GM21390 (cell line): ENCODE data around the gene MDFIC2.
"Not testable (repeated sequence)": the region's sequence is repeated elsewhere in the genome, so short reads cannot be mapped to it uniquely, and the experiment has no call there.

Experiments
- ATAC-seq: cut with Tn5 transposase; IDR thresholded peaks from one replicate; pipeline ENCODE4 v1.9.1; 2021; ENCODE audit not compliant: unreplicated experiment

MDFIC2 gene

GRCh38 chr3:70312336-70312735 is at the start of gene MDFIC2:
TSS of gene MDFIC2 (minus strand) at chr3:70312638. CDS start at chr3:70311973, 665 bp downstream.
- no peak for ATAC-seq

- ATAC-seq = peak; percentile 76
Measured at GRCh38 chr3:70360979-70361760, 48.7 kb upstream of the MDFIC2 start.

GRCh38 chr3:70359711-70360110 is 47.3 kb upstream of the MDFIC2 start:
- ATAC-seq = no peak

GRCh38 chr3:70358978-70359580 is 46.6 kb upstream of the MDFIC2 start:
- ATAC-seq = no peak

GRCh38 chr3:70352215-70352614 is 39.8 kb upstream of the MDFIC2 start:
- ATAC-seq = no peak

- no peak for ATAC-seq
Measured at GRCh38 chr3:70342149-70342548, 29.7 kb upstream of the MDFIC2 start.

GRCh38 chr3:70336885-70337284 is 24.4 kb upstream of the MDFIC2 start:
- ATAC-seq = not testable (repeated sequence)

- no peak for ATAC-seq
Measured at GRCh38 chr3:70333080-70333479, 20.6 kb upstream of the MDFIC2 start.

GRCh38 chr3:70315021-70315420 is 2.6 kb upstream of the MDFIC2 start:
- no peak for ATAC-seq

- no peak for ATAC-seq
Measured at GRCh38 chr3:70310809-70311208, 1.6 kb downstream of the MDFIC2 start.

GRCh38 chr3:70309591-70309990 is 2.8 kb downstream of the MDFIC2 start:
- ATAC-seq = no peak

GRCh38 chr3:70308760-70309159 is 3.7 kb downstream of the MDFIC2 start:
- no peak for ATAC-seq

GRCh38 chr3:70306736-70307135 is 5.7 kb downstream of the MDFIC2 start:
- ATAC-seq = no peak

GRCh38 chr3:70298385-70298784 is 14.1 kb downstream of the MDFIC2 start:
- ATAC-seq = no peak

- ATAC-seq = no peak
Measured at GRCh38 chr3:70291097-70291482, 21.3 kb downstream of the MDFIC2 start.

- not testable (repeated sequence) for ATAC-seq
Measured at GRCh38 chr3:70290431-70291096, 21.9 kb downstream of the MDFIC2 start.

GRCh38 chr3:70281663-70282062 is 30.8 kb downstream of the MDFIC2 start:
- no peak for ATAC-seq

GRCh38 chr3:70277304-70277703 is 35.1 kb downstream of the MDFIC2 start:
- no peak for ATAC-seq

- no peak for ATAC-seq
Measured at GRCh38 chr3:70276901-70277300, 35.5 kb downstream of the MDFIC2 start.

- no peak for ATAC-seq
Measured at GRCh38 chr3:70273492-70273891, 38.9 kb downstream of the MDFIC2 start.

GRCh38 chr3:70272798-70273197 is 39.6 kb downstream of the MDFIC2 start:
- ATAC-seq = no peak
